Caco-2 (cell line): Measurements from ENCODE around the gene PDXDC1. TPM values are rescaled to one million over a fixed set of nuclear protein-coding genes. Genes with fewer than 3 reads are reported as not detected.
"Not testable (repeated sequence)": the region's sequence is repeated elsewhere in the genome, so short reads cannot be mapped to it uniquely, and the experiment has no call there.

Experiments used
- BruUV-seq: library from RNA; stranded (reverse); fragments of 400-500 nt; replicated peaks from 2 replicates; lab custom pipeline; 2021; lab: Mats Ljungman, UMichigan
- CTCF ChIA-PET: fragments of 300-600 bp; sonication (Branson Sonifier 250); formaldehyde crosslinking; loops from one replicate; lab custom pipeline; 2022; ENCODE audit warnings: antibody characterized with exemption; lab: Charles Lee
- POLR2A ChIA-PET: fragments of 300-600 bp; sonication (Branson Sonifier 250); formaldehyde crosslinking; loops from one replicate; lab custom pipeline; 2022; ENCODE audit warnings: antibody characterized with exemption; lab: Charles Lee
- DNase-seq, 2 experiments: peaks; one replicate each; pipeline versions ENCODE4 v3.0.0 to v3.0.0-alpha.2; 2020 to 2022
- H3K27me3 ChIP-seq: replicated peaks from 2 replicates; pipeline ENCODE4 v1.6.0; 2011; ENCODE audit warnings: low read length; ENCODE audit not compliant: control insufficient read depth, insufficient read depth
- H3K36me3 ChIP-seq: 2 replicates; pipeline ENCODE4 v1.5.1; 2011; ENCODE audit warnings: low read length; ENCODE audit not compliant: control insufficient read depth, insufficient read depth
- H3K4me1 ChIP-seq: fragments of 250-450 bp; sonication (Bioruptor Pico); 2 replicates; pipeline ENCODE4 v1.5.1; 2020; ENCODE audit warnings: mild to moderate bottlenecking
- H3K4me3 ChIP-seq: 2 replicates; pipeline ENCODE4 v1.5.1; 2011; ENCODE audit warnings: low read depth, mild to moderate bottlenecking, control low read depth, low read length
- H3K9me3 ChIP-seq: fragments of 250-450 bp; sonication (Bioruptor Pico); 2 replicates; pipeline ENCODE4 v1.5.1; 2020; ENCODE audit warnings: mild to moderate bottlenecking, moderate library complexity
- H3K27ac Mint-ChIP-seq: one replicate; pipeline ENCODE4 v1.8.0; 2022; ENCODE audit warnings: mixed read lengths; ENCODE audit not compliant: unreplicated experiment
- H3K27me3 Mint-ChIP-seq: one replicate; pipeline ENCODE4 v1.8.0; 2022; ENCODE audit warnings: mixed read lengths; ENCODE audit not compliant: insufficient read depth, unreplicated experiment
- H3K36me3 Mint-ChIP-seq: one replicate; pipeline ENCODE4 v1.8.0; 2022; ENCODE audit warnings: mild to moderate bottlenecking, mixed read lengths; ENCODE audit not compliant: insufficient read depth, unreplicated experiment
- H3K4me1 Mint-ChIP-seq: one replicate; pipeline ENCODE4 v1.8.0; 2022; ENCODE audit warnings: low read depth, mixed read lengths; ENCODE audit not compliant: unreplicated experiment
- H3K4me3 Mint-ChIP-seq: one replicate; pipeline ENCODE4 v1.8.0; 2022; ENCODE audit warnings: mild to moderate bottlenecking, moderate library complexity, mixed read lengths; ENCODE audit not compliant: unreplicated experiment
- H3K9me3 Mint-ChIP-seq: one replicate; pipeline ENCODE4 v1.8.0; 2022; ENCODE audit warnings: mixed read lengths; ENCODE audit not compliant: unreplicated experiment
- CTCF ChIP-seq, 2 experiments: fragments of 200-600 bp in 1 of 2; IDR thresholded peaks; 1 replicate in 1 of 2; 2 replicates in 1 of 2; pipeline versions ENCODE4 v1.5.1 to v1.8.0; 2011 to 2022; ENCODE audit warnings: antibody characterized with exemption in 1 of 2, control low read depth in 1 of 2, inconsistent platforms in 1 of 2, low read depth in 1 of 2, low read length in 1 of 2, mild to moderate bottlenecking in 1 of 2, moderate library complexity in 1 of 2; ENCODE audit not compliant: insufficient read depth in 1 of 2, severe bottlenecking in 1 of 2, unreplicated experiment in 1 of 2
- intact Hi-C: fragments of 100-400 bp; cut with micrococcal nuclease; formaldehyde crosslinking; loops from one replicate; pipeline ENCODE4 v1.10.0; 2022; ENCODE audit not compliant: unreplicated experiment
- total RNA-seq: library from RNA; stranded (reverse); gene quantifications from 2 replicates; pipeline ENCODE4 v1.2.3, GENCODE V29; 2022

The PDXDC1 gene
- total RNA-seq, 1 experiment from 2014 or later: 139 TPM

DNA sequence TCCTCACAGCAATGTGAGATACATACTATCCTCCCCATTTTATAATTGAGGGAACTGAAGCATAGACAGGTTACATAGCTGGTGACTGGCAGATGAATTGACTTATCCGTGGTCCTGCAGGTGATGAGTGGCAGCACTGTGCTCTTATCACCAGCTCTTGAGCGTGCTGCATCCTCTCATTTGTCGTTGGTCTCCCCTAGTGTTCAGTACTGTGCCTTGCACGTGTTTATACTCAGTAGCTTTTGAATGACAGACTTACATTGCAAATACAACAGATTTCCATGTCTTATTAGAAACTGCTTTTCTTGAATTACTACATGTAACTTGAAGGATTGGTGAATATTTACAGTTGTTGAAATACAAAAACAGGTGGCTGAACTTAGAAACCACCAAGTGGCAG, 47.4 kb downstream of the PDXDC1 start:
- H3K27ac Mint-ChIP-seq, H3K4me1 Mint-ChIP-seq, H3K27me3 ChIP-seq, POLR2A ChIA-PET, H3K4me1 ChIP-seq, H3K36me3 ChIP-seq, H3K9me3 ChIP-seq, intact Hi-C loops, H3K4me3 Mint-ChIP-seq, H3K4me3 ChIP-seq, H3K27me3 Mint-ChIP-seq, H3K9me3 Mint-ChIP-seq, BruUV-seq: not testable (repeated sequence)
- H3K36me3 Mint-ChIP-seq: peaks cover 81% of the 10 kb centered on the region
- DNase-seq: peak; percentile 69 to 71
- TF ChIP-seq CTCF (IDR thresholded peaks at IDR 0.05; ENCODE audit: insufficient read depth in 1 of 2, low read depth in 1 of 2, low read length in 1 of 2, severe bottlenecking in 1 of 2, unreplicated experiment in 1 of 2): peak; percentile 76 to 79
- CTCF ChIA-PET: interaction anchor here (0.8 kb wide), 1 partner anchor 34 kb away, joined by 3 read pairs; no protein-coding TSS in a partner anchor

DNA sequence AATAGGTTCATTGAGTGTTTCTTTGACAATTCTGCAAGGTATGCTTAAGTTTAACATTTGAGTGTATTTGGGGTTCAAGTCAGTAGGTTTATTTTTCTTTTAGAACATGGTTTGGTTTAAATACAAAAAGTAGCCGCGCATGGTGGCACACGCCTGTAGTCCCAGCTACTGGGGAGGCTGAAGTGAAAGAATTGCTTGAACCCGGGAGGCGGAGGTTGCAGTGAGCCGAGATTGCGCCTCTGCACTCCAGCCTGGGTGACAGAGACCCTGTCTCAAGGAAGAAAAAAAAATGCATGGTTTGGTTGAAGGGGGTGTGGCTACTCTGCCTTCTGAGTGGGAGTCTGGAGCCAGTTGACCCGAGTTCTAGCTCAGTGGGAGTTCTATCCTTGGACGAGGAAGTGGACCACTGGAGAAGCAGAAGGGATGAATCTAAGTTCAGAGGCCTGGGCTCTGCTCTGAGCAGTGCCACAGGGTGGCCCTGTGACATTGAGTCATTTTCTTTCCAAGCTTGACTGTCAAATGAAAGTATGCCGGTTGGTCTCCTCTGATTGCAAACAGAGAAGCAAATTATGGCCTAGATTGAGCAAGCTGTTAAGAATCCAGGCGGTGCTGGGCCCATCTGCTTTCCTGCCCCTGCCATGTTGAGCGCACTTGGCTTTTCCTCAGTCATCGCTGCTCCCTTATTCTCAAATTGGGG, 48.7 kb downstream of the PDXDC1 start:
- DNase-seq, H3K36me3 ChIP-seq, H3K9me3 Mint-ChIP-seq, H3K9me3 ChIP-seq, H3K4me1 ChIP-seq, H3K4me3 Mint-ChIP-seq, H3K4me3 ChIP-seq, intact Hi-C loops, BruUV-seq, POLR2A ChIA-PET, H3K27me3 ChIP-seq, H3K4me1 Mint-ChIP-seq, CTCF ChIA-PET, H3K27me3 Mint-ChIP-seq, H3K27ac Mint-ChIP-seq: not testable (repeated sequence)
- peaks cover 83% of the 10 kb centered on the region for H3K36me3 Mint-ChIP-seq

DNA sequence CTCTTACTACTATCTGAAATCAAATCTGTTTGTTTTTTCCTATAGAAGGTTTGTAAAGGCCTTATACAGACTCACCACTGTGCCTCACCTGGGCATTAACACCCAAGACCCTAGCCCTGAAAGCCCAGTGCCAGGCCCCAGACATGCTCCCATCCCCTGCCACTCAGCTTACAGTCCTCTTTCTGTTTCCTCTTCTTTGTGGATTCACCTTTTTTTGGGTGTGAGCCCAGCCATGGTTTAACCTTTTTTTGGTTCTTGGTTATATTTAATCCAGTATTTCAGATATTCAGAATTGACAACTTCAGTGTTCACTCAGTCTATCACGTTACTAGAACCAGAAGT, 50.0 kb downstream of the PDXDC1 start:
- DNase-seq, BruUV-seq, CTCF ChIA-PET, H3K9me3 ChIP-seq, H3K4me3 Mint-ChIP-seq, H3K4me1 Mint-ChIP-seq, intact Hi-C loops, H3K4me3 ChIP-seq, H3K36me3 ChIP-seq, H3K27me3 ChIP-seq, H3K9me3 Mint-ChIP-seq, POLR2A ChIA-PET, H3K4me1 ChIP-seq, H3K27me3 Mint-ChIP-seq: not testable (repeated sequence)
- Mint-ChIP-seq H3K27ac (peak overlapping the region; percentile 37), H3K36me3 (peaks cover 82% of the 10 kb centered on the region)

DNA sequence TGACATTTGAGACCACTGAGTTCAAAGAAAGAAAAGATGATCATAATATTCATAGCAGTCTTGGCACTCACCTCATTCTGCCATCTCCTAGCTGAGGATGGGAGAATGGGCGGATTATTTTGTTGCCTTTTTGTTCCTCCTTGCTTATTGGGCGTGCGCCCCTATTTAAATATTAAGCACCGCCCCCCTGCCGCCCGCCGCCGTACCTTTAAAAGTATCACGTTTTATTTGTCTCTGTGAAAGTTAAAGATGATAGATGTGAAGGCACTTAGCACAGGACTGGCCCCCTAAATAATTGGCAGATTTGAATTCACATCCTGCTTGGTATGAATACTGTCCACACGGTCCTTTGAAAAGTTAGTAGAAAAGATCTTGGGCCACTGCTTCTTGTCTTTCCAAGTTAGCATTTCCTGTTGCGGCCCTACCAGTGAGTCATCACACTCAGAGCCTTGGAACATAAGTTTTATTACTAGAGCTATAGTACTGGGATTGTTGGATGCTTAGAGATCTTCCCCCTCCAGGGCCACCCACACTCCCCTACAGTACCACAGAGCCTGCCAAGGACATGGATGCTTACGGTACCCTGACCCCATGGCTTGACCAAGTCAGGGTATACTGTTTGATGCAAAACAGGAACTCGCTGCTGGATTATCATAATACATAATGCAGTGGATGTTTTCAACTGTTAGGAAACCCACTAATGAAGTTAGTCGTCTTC, 50.6 kb downstream of the PDXDC1 start:
- H3K36me3 ChIP-seq, H3K4me3 Mint-ChIP-seq, intact Hi-C loops, H3K27me3 ChIP-seq, POLR2A ChIA-PET, H3K27ac Mint-ChIP-seq, BruUV-seq, H3K27me3 Mint-ChIP-seq, CTCF ChIA-PET, H3K4me3 ChIP-seq, H3K9me3 Mint-ChIP-seq, H3K4me1 ChIP-seq, DNase-seq, H3K4me1 Mint-ChIP-seq, H3K9me3 ChIP-seq: not testable (repeated sequence)
- peaks cover 80% of the 10 kb centered on the region for H3K36me3 Mint-ChIP-seq

GRCh38 chr16:15027051-15027450, 52.2 kb downstream of the PDXDC1 start:
- H3K27ac Mint-ChIP-seq, H3K4me3 Mint-ChIP-seq, H3K4me1 Mint-ChIP-seq, CTCF ChIA-PET, H3K9me3 Mint-ChIP-seq, POLR2A ChIA-PET, H3K36me3 ChIP-seq, intact Hi-C loops, BruUV-seq, H3K4me1 ChIP-seq, H3K27me3 Mint-ChIP-seq, DNase-seq, H3K27me3 ChIP-seq, H3K9me3 ChIP-seq, H3K4me3 ChIP-seq: not testable (repeated sequence)
- peaks cover 94% of the 10 kb centered on the region for H3K36me3 Mint-ChIP-seq

DNA sequence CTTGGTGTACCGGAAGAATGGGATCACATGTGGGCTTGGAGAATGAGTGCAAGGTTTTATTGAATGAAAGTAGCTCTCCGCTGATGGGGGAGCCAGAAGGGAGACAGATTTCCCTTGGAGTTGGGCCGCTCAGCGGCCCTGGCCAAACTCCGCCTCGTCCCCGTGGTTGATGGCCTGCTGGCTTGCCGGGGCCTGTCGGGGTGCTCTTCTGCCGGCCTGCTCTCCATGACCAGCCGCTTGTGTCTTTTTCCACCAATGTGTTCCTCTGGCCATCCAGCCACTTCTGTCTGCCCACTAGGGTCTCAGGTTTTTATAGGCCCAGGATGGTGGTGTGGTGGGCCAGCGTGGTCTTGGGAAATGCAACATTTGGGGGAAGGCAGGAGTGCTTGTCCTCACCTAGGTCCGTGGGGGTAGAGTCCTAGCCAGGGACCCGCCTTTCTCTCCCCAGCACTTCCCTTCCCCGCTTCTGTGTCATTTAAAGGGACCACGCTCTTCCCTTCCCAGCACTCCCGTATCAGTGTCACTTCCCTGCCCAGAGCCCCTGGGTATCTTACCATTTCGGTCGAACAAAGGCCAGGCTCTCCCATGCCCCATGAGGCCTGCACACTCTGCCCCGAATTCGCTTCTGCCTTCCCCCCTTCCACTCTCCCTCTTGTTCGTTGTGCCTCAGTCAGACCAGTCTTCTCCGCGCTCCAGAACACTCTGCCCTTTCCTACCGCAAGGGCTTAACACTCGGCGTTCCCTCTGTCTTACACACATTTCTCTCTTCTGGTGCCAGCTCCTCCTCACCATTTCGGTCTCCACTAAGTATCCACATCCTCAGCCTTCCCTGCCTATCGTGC, 52.9 kb downstream of the PDXDC1 start:
- H3K9me3 ChIP-seq, H3K4me1 Mint-ChIP-seq, POLR2A ChIA-PET, BruUV-seq, H3K4me3 ChIP-seq, H3K4me1 ChIP-seq, DNase-seq, H3K4me3 Mint-ChIP-seq, H3K9me3 Mint-ChIP-seq, H3K36me3 ChIP-seq, CTCF ChIA-PET, H3K27me3 ChIP-seq, H3K27me3 Mint-ChIP-seq, intact Hi-C loops: not testable (repeated sequence)
- peak overlapping the region; percentile 9 for H3K27ac Mint-ChIP-seq
- peaks cover 94% of the 10 kb centered on the region for H3K36me3 Mint-ChIP-seq
